Thoracic aorta (tissue), 2 donors: ENCODE results near the gene AUTS2. TPM values are rescaled to one million over a fixed set of nuclear protein-coding genes. Genes with fewer than 3 reads are reported as not detected.

Experiments
- ATAC-seq: fragments of 150-250 bp; one replicate; pipeline ENCODE4 v1.8.0; 2017; ENCODE audit warnings: low read depth; ENCODE audit not compliant: insufficient number of reproducible peaks, low FRiP score
- DNase-seq: peaks from one replicate; pipeline ENCODE4 v3.0.0-alpha.2; 2020; ENCODE audit warnings: low spot score
- H3K27ac ChIP-seq, 2 donors: fragments of 200-600 bp; sonication (generic); 1 replicate in 1 of 2; 2 replicates in 1 of 2; pipeline ENCODE4 v1.5.1; 2016; ENCODE audit warnings: mild to moderate bottlenecking in 2 of 2, moderate library complexity in 2 of 2
- H3K27me3 ChIP-seq: fragments of 200-600 bp; sonication (generic); replicated peaks from 2 replicates; pipeline ENCODE4 v1.6.0; 2016; ENCODE audit warnings: mild to moderate bottlenecking; ENCODE audit not compliant: insufficient read depth
- H3K36me3 ChIP-seq: fragments of 200-600 bp; sonication (generic); one replicate; pipeline ENCODE4 v1.5.1; 2016
- H3K4me1 ChIP-seq, 2 donors: fragments of 200-600 bp; sonication (generic); 1 replicate in 1 of 2; 2 replicates in 1 of 2; pipeline versions ENCODE4 v1.5.1 to v1.6.0; 2016; ENCODE audit warnings: low read depth in 2 of 2, mild to moderate bottlenecking in 1 of 2; ENCODE audit not compliant: control insufficient read depth in 1 of 2
- H3K4me3 ChIP-seq: fragments of 200-600 bp; sonication (generic); 2 replicates; pipeline ENCODE4 v1.5.1; 2016; ENCODE audit warnings: mild to moderate bottlenecking
- H3K9me3 ChIP-seq: fragments of 200-600 bp; sonication (generic); 2 replicates; pipeline ENCODE4 v1.5.1; 2016
- CTCF ChIP-seq: fragments of 200-600 bp; sonication (generic); IDR thresholded peaks from one replicate; pipeline ENCODE4 v1.5.1; 2019; ENCODE audit warnings: antibody characterized with exemption
- total RNA-seq, 2 donors: library from RNA; depleted of rRNA; stranded (reverse); fragments of >200 nt; gene quantifications; one replicate each; pipeline versions ENCODE4 v1.1.0 to v1.2.3, GENCODE V29; 2016

Gene AUTS2
- total RNA-seq, 2 donors from 2014 or later, result 49.4 to 101 TPM

- no peaks in the 10 kb centered on the region for H3K27me3 ChIP-seq
- H3K36me3 ChIP-seq, result no peaks in the 10 kb centered on the region
- peaks cover 8 to 18% of the 10 kb centered on the region in 2 donors for H3K4me1 ChIP-seq
- no peak overlapping the region for H3K4me3 ChIP-seq
- H3K9me3 ChIP-seq, result no peaks in the 10 kb centered on the region
- H3K27ac ChIP-seq, result no peak overlapping the region
- TF ChIP-seq CTCF, result no peak
- no peak for DNase-seq
- ATAC-seq, result no peak
Observed at GRCh38 chr7:70701991-70702390, 1103.7 kb downstream of the AUTS2 start.

GRCh38 chr7:70703785-70704184 lies 1105.5 kb downstream of the AUTS2 start:
- Histone ChIP-seq H3K4me3 (no peak overlapping the region), H3K36me3 (no peaks in the 10 kb centered on the region), H3K4me1 (peaks cover 0 to 20% of the 10 kb centered on the region in 2 donors), H3K27ac (no peak overlapping the region), H3K27me3 (no peaks in the 10 kb centered on the region), H3K9me3 (no peaks in the 10 kb centered on the region)
- DNase-seq (no peak), ATAC-seq (no peak)
- no peak for TF ChIP-seq CTCF

GRCh38 chr7:70704831-70705346 lies 1106.6 kb downstream of the AUTS2 start:
- peaks cover 3 to 24% of the 10 kb centered on the region in 2 donors for H3K4me1 ChIP-seq
- no peaks in the 10 kb centered on the region for H3K27me3 ChIP-seq
- H3K4me3 ChIP-seq, result no peak overlapping the region
- no peak for DNase-seq
- H3K36me3 ChIP-seq, result no peaks in the 10 kb centered on the region
- H3K27ac ChIP-seq, result no peak overlapping the region
- TF ChIP-seq CTCF, result no peak
- no peaks in the 10 kb centered on the region for H3K9me3 ChIP-seq
- ATAC-seq, result no peak

- Histone ChIP-seq H3K36me3 (no peaks in the 10 kb centered on the region), H3K4me3 (no peak overlapping the region), H3K9me3 (no peaks in the 10 kb centered on the region), H3K27ac (no peak overlapping the region), H3K27me3 (no peaks in the 10 kb centered on the region), H3K4me1 (peaks cover 11 to 37% of the 10 kb centered on the region in 2 donors)
- no peak for TF ChIP-seq CTCF
- no peak for DNase-seq
- no peak for ATAC-seq
Observed at GRCh38 chr7:70706204-70706603, 1107.9 kb downstream of the AUTS2 start.

- ATAC-seq (no peak), DNase-seq (no peak)
- TF ChIP-seq CTCF, result no peak
- H3K9me3 ChIP-seq, result no peaks in the 10 kb centered on the region
- H3K36me3 ChIP-seq, result no peaks in the 10 kb centered on the region
- no peaks in the 10 kb centered on the region for H3K27me3 ChIP-seq
- H3K4me1 ChIP-seq, result peaks cover 11 to 37% of the 10 kb centered on the region in 2 donors
- H3K4me3 ChIP-seq, result no peak overlapping the region
- no peak overlapping the region for H3K27ac ChIP-seq
Observed at GRCh38 chr7:70706698-70707097, 1108.4 kb downstream of the AUTS2 start.
